Smooth muscle cell (in vitro differentiated cells): ENCODE measurements around the gene PCDHGA9. TPM values are rescaled to one million over a fixed set of nuclear protein-coding genes. Genes with fewer than 3 reads are reported as not detected.

Experiments
- DNase-seq: peaks from one replicate; lab custom pipeline; 2025; ENCODE audit not compliant: unreplicated experiment; lab: John Stamatoyannopoulos, UW
- H2AFZ ChIP-seq: fragments of 200-600 bp; sonication (generic); 2 replicates; pipeline ENCODE4 v1.6.0; 2016; ENCODE audit warnings: antibody characterized with exemption, low read depth, mild to moderate bottlenecking
- H3F3A ChIP-seq: fragments of 200-600 bp; sonication (generic); 2 replicates; pipeline ENCODE4 v1.6.0; 2017; ENCODE audit warnings: antibody characterized with exemption, low read depth
- H3K27ac ChIP-seq: fragments of 200-600 bp; sonication (generic); 2 replicates; pipeline ENCODE4 v1.5.1; 2016; ENCODE audit warnings: low read depth, mild to moderate bottlenecking
- H3K27me3 ChIP-seq: fragments of 200-600 bp; sonication (generic); 2 replicates; pipeline ENCODE4 v1.6.1; 2016; ENCODE audit warnings: low read depth, mild to moderate bottlenecking
- H3K36me3 ChIP-seq: fragments of 200-600 bp; sonication (generic); 2 replicates; pipeline ENCODE4 v1.5.1; 2016; ENCODE audit warnings: low read depth
- H3K4me1 ChIP-seq: fragments of 200-600 bp; sonication (generic); 2 replicates; pipeline ENCODE4 v1.5.1; 2016; ENCODE audit warnings: low read depth
- H3K4me2 ChIP-seq: fragments of 200-600 bp; sonication (generic); 2 replicates; pipeline ENCODE4 v1.6.0; 2016; ENCODE audit warnings: mild to moderate bottlenecking
- H3K4me3 ChIP-seq: fragments of 200-600 bp; sonication (generic); 2 replicates; pipeline ENCODE4 v1.5.1; 2016; ENCODE audit warnings: mild to moderate bottlenecking
- H3K79me2 ChIP-seq: fragments of 200-600 bp; sonication (generic); 2 replicates; pipeline ENCODE4 v1.6.0; 2016; ENCODE audit warnings: low read depth, mild to moderate bottlenecking
- H3K9ac ChIP-seq: fragments of 200-600 bp; sonication (generic); 2 replicates; pipeline ENCODE4 v1.6.0; 2016; ENCODE audit warnings: low read depth
- H3K9me3 ChIP-seq: fragments of 200-600 bp; sonication (generic); replicated peaks from 2 replicates; pipeline ENCODE4 v1.5.1; 2016; ENCODE audit warnings: low read depth
- H4K20me1 ChIP-seq: fragments of 200-600 bp; sonication (generic); 2 replicates; pipeline ENCODE4 v1.6.0; 2016; ENCODE audit warnings: low read depth
- CTCF ChIP-seq: fragments of 200-600 bp; sonication (generic); IDR thresholded peaks from 2 replicates; pipeline ENCODE4 v1.5.1; 2017; ENCODE audit warnings: borderline replicate concordance, mild to moderate bottlenecking, antibody characterized with exemption; ENCODE audit not compliant: insufficient read depth, poor library complexity, severe bottlenecking
- WGBS: methylation state at CpG from one replicate; pipeline ENCODE4 v1.1.7; 2016; ENCODE audit warnings: low lambda C conversion rate; 5-methylcytosine and 5-hydroxymethylcytosine counted together
- polyA plus RNA-seq: library from polyadenylated mRNA; unstranded; fragments of >200 nt; fragmentation: Nextera tagmentation; extraction: Ambion mirVana; gene quantifications from 2 replicates; pipeline ENCODE4 v1.2.1, GENCODE V29; 2016
- total RNA-seq: library from RNA; depleted of rRNA; stranded (reverse); fragments of >200 nt; gene quantifications from 2 replicates; pipeline ENCODE4 v1.2.3, GENCODE V29; 2014

Gene PCDHGA9
- total and polyA plus RNA-seq, 2 experiments from 2014 or later, result 0.23 to 2.9 TPM

GRCh38 chr5:141419074-141419880, 16.7 kb downstream of the PCDHGA9 start:
- Histone ChIP-seq H3K27ac (no peak overlapping the region), H3K36me3 (peaks cover 47% of the 10 kb centered on the region), H3K79me2 (peaks cover 75% of the 10 kb centered on the region), H4K20me1 (no peaks in the 10 kb centered on the region), H3K9me3 (peaks cover 34% of the 10 kb centered on the region), H2AFZ (no peak overlapping the region), H3F3A (peaks cover 5% of the 10 kb centered on the region), H3K9ac (no peak overlapping the region), H3K4me1 (peaks cover 5% of the 10 kb centered on the region), H3K4me3 (no peak overlapping the region), H3K4me2 (no peak overlapping the region), H3K27me3 (no peaks in the 10 kb centered on the region)
- DNase-seq, result no peak
- TF ChIP-seq CTCF, result no peak
- 97% methylated on average over 63 of the region's 74 CpGs for WGBS

GRCh38 chr5:141420855-141421488, 18.4 kb downstream of the PCDHGA9 start, which contains the start of gene PCDHGA11:
Gene PCDHGA11 (plus strand): TSS chr5:141421051. CDS start chr5:141421228, 177 bp downstream.
- Histone ChIP-seq H3K27ac (no peak within 1 kb of the TSS), H4K20me1 (no peaks in the 10 kb centered on the region), H3K27me3 (no peaks in the 10 kb centered on the region), H3K36me3 (peaks cover 57% of the 10 kb centered on the region), H3K4me3 (peak within 1 kb of the TSS; percentile 50), H3K4me1 (peaks cover 5% of the 10 kb centered on the region), H3K4me2 (peak within 1 kb of the TSS; percentile 67), H3K9me3 (peaks cover 51% of the 10 kb centered on the region), H3K9ac (peak within 1 kb of the TSS; percentile 19), H2AFZ (peak within 1 kb of the TSS; percentile 44), H3F3A (peaks cover 5% of the 10 kb centered on the region), H3K79me2 (peaks cover 79% of the 10 kb centered on the region)
- WGBS, result 38% methylated on average over 42 of the region's 42 CpGs
- DNase-seq, result no peak
- peak; percentile 30 for TF ChIP-seq CTCF

GRCh38 chr5:141421489-141421855, 18.9 kb downstream of the PCDHGA9 start:
- no peak for TF ChIP-seq CTCF
- Histone ChIP-seq H3K27ac (no peak overlapping the region), H3K36me3 (peaks cover 55% of the 10 kb centered on the region), H3K4me1 (peaks cover 5% of the 10 kb centered on the region), H3F3A (peaks cover 5% of the 10 kb centered on the region), H4K20me1 (no peaks in the 10 kb centered on the region), H3K4me3 (peak overlapping the region; percentile 50), H3K27me3 (no peaks in the 10 kb centered on the region), H3K9me3 (peaks cover 56% of the 10 kb centered on the region), H2AFZ (peak overlapping the region; percentile 44), H3K79me2 (peaks cover 75% of the 10 kb centered on the region), H3K4me2 (peak overlapping the region; percentile 67), H3K9ac (no peak overlapping the region)
- no peak for DNase-seq
- WGBS, result 63% methylated on average over 13 of the region's 13 CpGs
